Glutamatergic neuron (in vitro differentiated cells): ENCODE results near the gene PRR32. TPM values are rescaled to one million over a fixed set of nuclear protein-coding genes. Genes with fewer than 3 reads are reported as not detected.
"Not testable (repeated sequence)": the region's sequence is repeated elsewhere in the genome, so short reads cannot be mapped to it uniquely, and the experiment has no call there.

Experiments used
- DNase-seq: peaks from one replicate; pipeline ENCODE4 v3.0.0; 2022
- H3K27ac Mint-ChIP-seq: one replicate; pipeline ENCODE4 v1.8.0; 2020; ENCODE audit warnings: mild to moderate bottlenecking, mixed read lengths, inconsistent platforms; ENCODE audit not compliant: unreplicated experiment
- H3K27me3 Mint-ChIP-seq: one replicate; pipeline ENCODE4 v1.8.0; 2020; ENCODE audit warnings: mild to moderate bottlenecking, moderate library complexity, mixed read lengths, inconsistent platforms; ENCODE audit not compliant: unreplicated experiment
- H3K36me3 Mint-ChIP-seq: one replicate; pipeline ENCODE4 v1.8.0; 2020; ENCODE audit warnings: mild to moderate bottlenecking, mixed read lengths, inconsistent platforms; ENCODE audit not compliant: unreplicated experiment
- H3K4me1 Mint-ChIP-seq: one replicate; pipeline ENCODE4 v1.8.0; 2020; ENCODE audit warnings: mild to moderate bottlenecking, low read depth, mixed read lengths, inconsistent platforms; ENCODE audit not compliant: unreplicated experiment
- H3K4me3 Mint-ChIP-seq: one replicate; pipeline ENCODE4 v1.8.0; 2020; ENCODE audit warnings: mild to moderate bottlenecking, mixed read lengths, inconsistent platforms; ENCODE audit not compliant: unreplicated experiment
- H3K9me3 Mint-ChIP-seq: one replicate; pipeline ENCODE4 v1.8.0; 2020; ENCODE audit warnings: mild to moderate bottlenecking, moderate library complexity, mixed read lengths, inconsistent platforms; ENCODE audit not compliant: unreplicated experiment
- CTCF ChIP-seq: fragments of 200-600 bp; sonication (generic); IDR thresholded peaks from one replicate; pipeline ENCODE4 v1.5.0; 2021; ENCODE audit not compliant: partially characterized antibody, unreplicated experiment
- long read RNA-seq: library from polyadenylated mRNA; unstranded; transcript quantifications from one replicate; pipeline ENCODE4 v2.0.0, GENCODE V29; 2020; ENCODE audit not compliant: unreplicated experiment
- total RNA-seq: library from RNA; stranded (reverse); fragmentation: NEBNext Ultra II Directional; extraction: Animal tissue kit (Norgen Biotek cat#: 25700); gene quantifications from one replicate; pipeline ENCODE4 v1.2.1, GENCODE V29; 2021; ENCODE audit not compliant: unreplicated experiment

The PRR32 gene, protein sequence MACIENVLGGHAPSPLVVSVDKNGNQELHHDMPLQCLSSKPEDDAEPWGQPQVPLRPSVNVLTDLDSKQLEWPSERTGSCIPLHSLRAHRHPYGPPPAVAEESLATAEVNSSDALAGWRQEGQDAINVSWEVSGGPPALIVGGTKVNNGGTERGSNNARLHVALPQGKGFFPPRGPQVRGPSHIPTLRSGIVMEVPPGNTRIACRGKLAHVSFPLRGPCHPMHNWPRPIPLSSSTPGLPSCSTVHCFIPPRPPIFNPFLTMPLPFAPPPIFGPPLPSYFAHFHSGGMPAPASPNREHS
- not detected for total RNA-seq
- long read RNA-seq: 0 reads

GRCh38 chrX:126819429-126819828 is at the start of gene PRR32:
Gene PRR32, plus strand, starts transcription at chrX:126819729. Its CDS starts 115 bp downstream, at chrX:126819844.
- Mint-ChIP-seq H3K27ac (no peak within 1 kb of the TSS), H3K4me3 (no peak within 1 kb of the TSS), H3K4me1 (peaks cover 3% of the 10 kb centered on the region), H3K36me3 (no peaks in the 10 kb centered on the region), H3K9me3 (no peaks in the 10 kb centered on the region), H3K27me3 (no peaks in the 10 kb centered on the region)
- DNase-seq: no peak
- no peak for TF ChIP-seq CTCF

- no peak overlapping the region for H3K4me3 Mint-ChIP-seq
- no peak for DNase-seq
- no peak overlapping the region for H3K27ac Mint-ChIP-seq
Observed at GRCh38 chrX:126770179-126770578, 49.4 kb upstream of the PRR32 start.

GRCh38 chrX:126785539-126785938 is 34.0 kb upstream of the PRR32 start:
- H3K4me1 Mint-ChIP-seq: no peaks in the 10 kb centered on the region
- H3K4me3 Mint-ChIP-seq: no peak overlapping the region
- no peak overlapping the region for H3K27ac Mint-ChIP-seq
- H3K9me3 Mint-ChIP-seq: peaks cover 1% of the 10 kb centered on the region
- no peaks in the 10 kb centered on the region for H3K36me3 Mint-ChIP-seq
- H3K27me3 Mint-ChIP-seq: peaks cover 2% of the 10 kb centered on the region
- DNase-seq: no peak
- TF ChIP-seq CTCF: no peak

More at GRCh38 chrX:126770179-126770578, 49.4 kb upstream of the PRR32 start:
- peaks cover 2% of the 10 kb centered on the region for H3K9me3 Mint-ChIP-seq
- no peaks in the 10 kb centered on the region for H3K27me3 Mint-ChIP-seq
- TF ChIP-seq CTCF: peak; percentile 66
- H3K4me1 Mint-ChIP-seq: no peaks in the 10 kb centered on the region
- H3K36me3 Mint-ChIP-seq: no peaks in the 10 kb centered on the region

DNA sequence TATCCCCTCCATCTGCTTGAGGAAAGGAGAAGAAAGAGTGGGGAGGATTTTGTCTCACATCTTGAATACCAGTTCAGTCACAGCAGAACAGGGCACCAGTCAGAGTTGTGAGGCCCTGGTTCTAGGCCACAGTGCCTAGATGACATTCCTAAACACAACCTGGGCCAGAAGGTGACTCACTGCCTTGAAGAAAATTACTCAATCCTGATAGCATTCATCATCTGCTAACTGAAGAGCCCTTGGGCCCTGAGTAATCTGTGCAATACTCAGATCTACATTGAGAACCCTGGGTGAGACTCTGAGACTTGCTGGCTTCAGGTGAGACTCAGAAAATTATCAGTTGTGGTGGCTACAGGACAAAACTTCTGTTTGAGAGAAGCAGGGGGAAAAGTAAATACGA is 20.5 kb upstream of the PRR32 start:
- Mint-ChIP-seq H3K4me1 (no peaks in the 10 kb centered on the region), H3K27ac (no peak overlapping the region), H3K27me3 (no peaks in the 10 kb centered on the region), H3K9me3 (no peaks in the 10 kb centered on the region), H3K36me3 (no peaks in the 10 kb centered on the region), H3K4me3 (no peak overlapping the region)
- no peak for DNase-seq
- TF ChIP-seq CTCF: no peak

- H3K4me3 Mint-ChIP-seq, H3K36me3 Mint-ChIP-seq, H3K27ac Mint-ChIP-seq, H3K4me1 Mint-ChIP-seq, H3K27me3 Mint-ChIP-seq, H3K9me3 Mint-ChIP-seq, DNase-seq: not testable (repeated sequence)
Observed at GRCh38 chrX:126806784-126807183, 12.7 kb upstream of the PRR32 start.
